Neural cell (in vitro differentiated cells): ENCODE data around the gene GDF3. TPM values are rescaled to one million over a fixed set of nuclear protein-coding genes. Genes with fewer than 3 reads are reported as not detected.

Source experiments
- H2AFZ ChIP-seq: fragments of 200-600, 300-800 bp; sonication (generic), shearing (Covaris generic); 2 replicates; pipeline ENCODE4 v1.6.0; 2014; ENCODE audit warnings: low read depth, mild to moderate bottlenecking, antibody characterized with exemption, low read length, moderate library complexity
- H3F3A ChIP-seq: fragments of 200-600 bp; shearing (Covaris generic); 2 replicates; pipeline ENCODE4 v1.6.1; 2016; ENCODE audit warnings: mild to moderate bottlenecking, moderate library complexity, mixed read lengths, antibody characterized with exemption, low read length; ENCODE audit not compliant: insufficient read depth, poor library complexity, severe bottlenecking
- H3K27ac ChIP-seq: fragments of 200-600, 300-800 bp; sonication (generic), shearing (Covaris generic); 2 replicates; pipeline ENCODE4 v1.5.1; 2014; ENCODE audit warnings: mild to moderate bottlenecking, low read length, moderate library complexity
- H3K27me3 ChIP-seq: fragments of 300-800, 200-600 bp; sonication (generic), shearing (Covaris generic); 2 replicates; pipeline ENCODE4 v1.6.0; 2014; ENCODE audit warnings: mild to moderate bottlenecking, low read depth, low read length, moderate library complexity; ENCODE audit not compliant: insufficient read depth
- H3K36me3 ChIP-seq: fragments of 300-800, 200-600 bp; sonication (generic), shearing (Covaris generic); 2 replicates; pipeline ENCODE4 v1.5.1; 2014; ENCODE audit warnings: mild to moderate bottlenecking, antibody characterized with exemption, low read length, moderate library complexity; ENCODE audit not compliant: insufficient read depth
- H3K4me2 ChIP-seq: fragments of 300-800, 200-600 bp; sonication (generic), shearing (Covaris generic); 2 replicates; pipeline ENCODE4 v1.6.0; 2014; ENCODE audit warnings: mild to moderate bottlenecking, low read length
- H3K4me3 ChIP-seq: fragments of 300-800, 200-600 bp; sonication (generic), shearing (Covaris generic); 2 replicates; pipeline ENCODE4 v1.5.1; 2014; ENCODE audit warnings: mild to moderate bottlenecking, low read length, moderate library complexity
- H3K79me2 ChIP-seq: fragments of 200-600 bp; shearing (Covaris generic); replicated peaks from 2 replicates; pipeline ENCODE4 v1.6.0; 2014; ENCODE audit warnings: mild to moderate bottlenecking, low read length, moderate library complexity; ENCODE audit not compliant: insufficient read depth
- H3K9ac ChIP-seq: fragments of 300-800, 200-600 bp; sonication (generic), shearing (Covaris generic); 2 replicates; pipeline ENCODE4 v1.6.1; 2016; ENCODE audit warnings: mild to moderate bottlenecking, low read length, mixed read lengths
- H3K9me2 ChIP-seq: fragments of 200-600 bp; shearing (Covaris generic); 2 replicates; pipeline ENCODE4 v1.6.1; 2016; ENCODE audit warnings: mild to moderate bottlenecking, low read length, mixed read lengths; ENCODE audit not compliant: insufficient read depth
- H3K9me3 ChIP-seq: fragments of 200-600, 300-800 bp; sonication (generic), shearing (Covaris generic); 2 replicates; pipeline ENCODE4 v1.6.1; 2016; ENCODE audit warnings: mild to moderate bottlenecking, mixed run types, low read length, moderate library complexity, mixed read lengths
- H4K20me1 ChIP-seq: fragments of 200-600 bp; shearing (Covaris generic); 2 replicates; pipeline ENCODE4 v1.6.1; 2016; ENCODE audit warnings: mild to moderate bottlenecking, mixed run types; ENCODE audit not compliant: insufficient read depth
- EP300 ChIP-seq: fragments of 450-650 bp; conservative IDR thresholded peaks from 2 replicates; pipeline ENCODE4 v1.6.1; 2014; ENCODE audit warnings: antibody characterized with exemption, mild to moderate bottlenecking, moderate library complexity; ENCODE audit not compliant: poor library complexity, severe bottlenecking
- EZH2 ChIP-seq: fragments of 200-600, 300-800 bp; shearing (Covaris generic), sonication (generic); IDR thresholded peaks from 2 replicates; pipeline ENCODE4 v1.6.1; 2014; ENCODE audit warnings: antibody characterized with exemption, low read length, borderline replicate concordance, mild to moderate bottlenecking; ENCODE audit not compliant: insufficient read depth, poor library complexity, severe bottlenecking
- MXI1 ChIP-seq: fragments of 450-650 bp; conservative IDR thresholded peaks from 2 replicates; pipeline ENCODE4 v1.6.1; 2014; ENCODE audit warnings: antibody characterized with exemption, mild to moderate bottlenecking; ENCODE audit not compliant: poor library complexity, severe bottlenecking
- POLR2AphosphoS5 ChIP-seq: IDR thresholded peaks from 2 replicates; pipeline ENCODE4 v1.6.1; 2012
- RAD21 ChIP-seq: fragments of 450-650 bp; conservative IDR thresholded peaks from 2 replicates; pipeline ENCODE4 v1.6.1; 2014; ENCODE audit warnings: antibody characterized with exemption, mild to moderate bottlenecking, moderate library complexity
- TAF1 ChIP-seq: IDR thresholded peaks from 2 replicates; pipeline ENCODE4 v1.6.1; 2012; ENCODE audit warnings: low read depth
- polyA plus RNA-seq: library from polyadenylated mRNA; depleted of rRNA; stranded (reverse); fragments of >200 nt; gene quantifications from 2 replicates; pipeline ENCODE4 v1.2.3, GENCODE V29; 2014
- TF ChIP-seq, protein P1 (sequence below): fragments of 450-650 bp; IDR thresholded peaks from 2 replicates; pipeline ENCODE4 v1.5.1; 2014; ENCODE audit warnings: antibody characterized with exemption, mild to moderate bottlenecking, moderate library complexity; ENCODE audit not compliant: poor library complexity, severe bottlenecking
- TF ChIP-seq, protein P2 (sequence below): IDR thresholded peaks from 2 replicates; pipeline ENCODE4 v1.6.1; 2012; ENCODE audit warnings: borderline replicate concordance

GDF3 gene
- polyA plus RNA-seq, 1 donor from 2014 or later = not detected

DNA sequence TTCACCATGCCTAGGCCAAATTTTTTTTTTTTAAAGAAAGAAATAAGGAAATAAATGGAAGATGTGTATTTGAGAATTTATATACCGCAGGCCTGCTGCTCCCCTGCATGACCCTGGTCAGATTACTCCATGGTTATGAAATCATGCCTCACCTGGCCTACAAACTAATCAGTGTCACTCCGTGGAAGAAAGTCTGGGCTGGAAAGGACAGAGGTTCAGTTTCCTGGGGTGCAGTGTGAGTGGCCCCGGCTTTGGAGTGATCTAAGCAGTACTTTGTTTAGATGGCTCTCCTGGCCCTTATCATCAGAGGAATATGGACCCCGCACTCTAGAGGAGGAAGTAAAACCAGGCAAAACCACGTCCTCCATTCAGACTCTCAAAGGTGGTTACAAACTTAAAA, 39.5 kb downstream of the GDF3 start:
- no peaks in the 10 kb centered on the region for H3K9me3 ChIP-seq
- no peaks in the 10 kb centered on the region for H3K27me3 ChIP-seq
- H3K27ac ChIP-seq = no peak overlapping the region
- no peaks in the 10 kb centered on the region for H4K20me1 ChIP-seq
- TF ChIP-seq, protein P1, sequence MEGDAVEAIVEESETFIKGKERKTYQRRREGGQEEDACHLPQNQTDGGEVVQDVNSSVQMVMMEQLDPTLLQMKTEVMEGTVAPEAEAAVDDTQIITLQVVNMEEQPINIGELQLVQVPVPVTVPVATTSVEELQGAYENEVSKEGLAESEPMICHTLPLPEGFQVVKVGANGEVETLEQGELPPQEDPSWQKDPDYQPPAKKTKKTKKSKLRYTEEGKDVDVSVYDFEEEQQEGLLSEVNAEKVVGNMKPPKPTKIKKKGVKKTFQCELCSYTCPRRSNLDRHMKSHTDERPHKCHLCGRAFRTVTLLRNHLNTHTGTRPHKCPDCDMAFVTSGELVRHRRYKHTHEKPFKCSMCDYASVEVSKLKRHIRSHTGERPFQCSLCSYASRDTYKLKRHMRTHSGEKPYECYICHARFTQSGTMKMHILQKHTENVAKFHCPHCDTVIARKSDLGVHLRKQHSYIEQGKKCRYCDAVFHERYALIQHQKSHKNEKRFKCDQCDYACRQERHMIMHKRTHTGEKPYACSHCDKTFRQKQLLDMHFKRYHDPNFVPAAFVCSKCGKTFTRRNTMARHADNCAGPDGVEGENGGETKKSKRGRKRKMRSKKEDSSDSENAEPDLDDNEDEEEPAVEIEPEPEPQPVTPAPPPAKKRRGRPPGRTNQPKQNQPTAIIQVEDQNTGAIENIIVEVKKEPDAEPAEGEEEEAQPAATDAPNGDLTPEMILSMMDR = no peak
- no peak for TF ChIP-seq MXI1
- no peak for TF ChIP-seq POLR2AphosphoS5
- TF ChIP-seq TAF1 = no peak
- H3F3A ChIP-seq = no peaks in the 10 kb centered on the region
- no peak overlapping the region for H3K4me2 ChIP-seq
- H3K4me3 ChIP-seq = no peak overlapping the region
- no peak overlapping the region for H2AFZ ChIP-seq
- H3K36me3 ChIP-seq = no peaks in the 10 kb centered on the region
- H3K9me2 ChIP-seq = no peaks in the 10 kb centered on the region
- H3K9ac ChIP-seq = no peak overlapping the region
- H3K79me2 ChIP-seq = no peaks in the 10 kb centered on the region

DNA sequence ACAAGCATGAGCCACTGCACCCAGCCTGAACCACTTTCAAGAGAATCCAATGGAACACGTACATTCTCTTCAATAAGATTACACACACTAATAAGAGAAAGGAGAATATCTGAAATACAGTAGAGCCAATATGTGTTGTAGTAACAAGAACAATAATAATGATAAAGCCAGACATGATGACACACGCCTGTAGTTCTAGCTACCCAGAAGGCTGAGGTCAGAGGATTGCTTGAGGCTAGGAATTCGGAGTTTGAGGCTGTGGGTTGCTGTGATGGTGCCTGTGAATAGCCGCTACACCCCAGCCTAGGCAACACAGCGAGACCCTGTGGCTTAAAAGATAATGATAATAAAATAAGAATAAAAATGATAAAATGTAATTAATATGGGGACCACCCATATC, 45.5 kb downstream of the GDF3 start:
- H3K9ac ChIP-seq = no peak overlapping the region
- no peak overlapping the region for H2AFZ ChIP-seq
- H3K4me2 ChIP-seq = no peak overlapping the region
- H3K36me3 ChIP-seq = no peaks in the 10 kb centered on the region
- no peaks in the 10 kb centered on the region for H3K27me3 ChIP-seq
- no peak overlapping the region for H3K27ac ChIP-seq
- H3K79me2 ChIP-seq = no peaks in the 10 kb centered on the region
- no peaks in the 10 kb centered on the region for H3K9me3 ChIP-seq
- H4K20me1 ChIP-seq = no peaks in the 10 kb centered on the region
- H3K9me2 ChIP-seq = no peaks in the 10 kb centered on the region
- no peaks in the 10 kb centered on the region for H3F3A ChIP-seq
- TF ChIP-seq, protein P1 = no peak
- no peak for TF ChIP-seq EP300
- TF ChIP-seq EZH2 = no peak
- TF ChIP-seq RAD21 = no peak
- TF ChIP-seq, protein P2, sequence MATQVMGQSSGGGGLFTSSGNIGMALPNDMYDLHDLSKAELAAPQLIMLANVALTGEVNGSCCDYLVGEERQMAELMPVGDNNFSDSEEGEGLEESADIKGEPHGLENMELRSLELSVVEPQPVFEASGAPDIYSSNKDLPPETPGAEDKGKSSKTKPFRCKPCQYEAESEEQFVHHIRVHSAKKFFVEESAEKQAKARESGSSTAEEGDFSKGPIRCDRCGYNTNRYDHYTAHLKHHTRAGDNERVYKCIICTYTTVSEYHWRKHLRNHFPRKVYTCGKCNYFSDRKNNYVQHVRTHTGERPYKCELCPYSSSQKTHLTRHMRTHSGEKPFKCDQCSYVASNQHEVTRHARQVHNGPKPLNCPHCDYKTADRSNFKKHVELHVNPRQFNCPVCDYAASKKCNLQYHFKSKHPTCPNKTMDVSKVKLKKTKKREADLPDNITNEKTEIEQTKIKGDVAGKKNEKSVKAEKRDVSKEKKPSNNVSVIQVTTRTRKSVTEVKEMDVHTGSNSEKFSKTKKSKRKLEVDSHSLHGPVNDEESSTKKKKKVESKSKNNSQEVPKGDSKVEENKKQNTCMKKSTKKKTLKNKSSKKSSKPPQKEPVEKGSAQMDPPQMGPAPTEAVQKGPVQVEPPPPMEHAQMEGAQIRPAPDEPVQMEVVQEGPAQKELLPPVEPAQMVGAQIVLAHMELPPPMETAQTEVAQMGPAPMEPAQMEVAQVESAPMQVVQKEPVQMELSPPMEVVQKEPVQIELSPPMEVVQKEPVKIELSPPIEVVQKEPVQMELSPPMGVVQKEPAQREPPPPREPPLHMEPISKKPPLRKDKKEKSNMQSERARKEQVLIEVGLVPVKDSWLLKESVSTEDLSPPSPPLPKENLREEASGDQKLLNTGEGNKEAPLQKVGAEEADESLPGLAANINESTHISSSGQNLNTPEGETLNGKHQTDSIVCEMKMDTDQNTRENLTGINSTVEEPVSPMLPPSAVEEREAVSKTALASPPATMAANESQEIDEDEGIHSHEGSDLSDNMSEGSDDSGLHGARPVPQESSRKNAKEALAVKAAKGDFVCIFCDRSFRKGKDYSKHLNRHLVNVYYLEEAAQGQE = no peak
- no peak for TF ChIP-seq MXI1
- no peak overlapping the region for H3K4me3 ChIP-seq
